Panc1 (cell line): ENCODE measurements around the gene RASGRP3. TPM values are rescaled to one million over a fixed set of nuclear protein-coding genes. Genes with fewer than 3 reads are reported as not detected.

ENCODE experiments used
- ATAC-seq: fragments of 200-7000 bp; cut with Tn5 transposase; 2 replicates; pipeline ENCODE4 v1.9.1; 2020; ENCODE audit warnings: mild to moderate bottlenecking, moderate library complexity
- BruUV-seq: library from RNA; stranded (reverse); fragments of 400-500 nt; replicated peaks from 2 replicates; lab custom pipeline; 2021; lab: Mats Ljungman, UMichigan
- CTCF ChIA-PET: fragments of 300-600 bp; sonication (Branson Sonifier 250); formaldehyde crosslinking; loops from one replicate; lab custom pipeline; 2022; ENCODE audit warnings: antibody characterized with exemption; lab: Charles Lee
- POLR2A ChIA-PET: fragments of 300-600 bp; sonication (Branson Sonifier 250); formaldehyde crosslinking; loops from one replicate; lab custom pipeline; 2022; ENCODE audit warnings: antibody characterized with exemption; lab: Charles Lee
- DNase-seq: peaks from one replicate; pipeline ENCODE4 v3.0.0-alpha.2; 2010; ENCODE audit warnings: low read depth, low spot score
- H3K27ac ChIP-seq: 2 replicates; pipeline ENCODE4 v1.5.1; 2011; ENCODE audit warnings: mild to moderate bottlenecking, low read length, inconsistent platforms
- H3K27me3 ChIP-seq: fragments of 200-500 bp; sonication (Bioruptor generic); 2 replicates; pipeline ENCODE4 v1.6.0; 2014; ENCODE audit warnings: low read length, inconsistent platforms; ENCODE audit not compliant: control insufficient read depth, insufficient read depth
- H3K36me3 ChIP-seq: fragments of 200-500 bp; sonication (Bioruptor generic); 2 replicates; pipeline ENCODE4 v1.5.1; 2014; ENCODE audit warnings: inconsistent platforms, mild to moderate bottlenecking, low read length, moderate library complexity; ENCODE audit not compliant: control insufficient read depth, insufficient read depth
- H3K4me1 ChIP-seq: 2 replicates; pipeline ENCODE4 v1.5.1; 2011; ENCODE audit warnings: inconsistent platforms, mild to moderate bottlenecking, low read length, moderate library complexity; ENCODE audit not compliant: control insufficient read depth, insufficient read depth
- H3K4me3 ChIP-seq, 2 experiments: 2 replicates each; pipeline ENCODE4 v1.5.1; 2011 to 2012; ENCODE audit warnings: low read depth in 2 of 2, low read length in 2 of 2, mild to moderate bottlenecking in 2 of 2, inconsistent platforms in 1 of 2, moderate library complexity in 1 of 2
- H3K9me3 ChIP-seq: fragments of 200-500 bp; sonication (Bioruptor generic); 2 replicates; pipeline ENCODE4 v1.5.1; 2014; ENCODE audit warnings: low read depth, mild to moderate bottlenecking, inconsistent platforms, low read length, moderate library complexity; ENCODE audit not compliant: control insufficient read depth, insufficient read depth
- POLR2AphosphoS5 ChIP-seq: IDR thresholded peaks from 2 replicates; pipeline ENCODE4 v1.6.1; 2012; ENCODE audit warnings: mild to moderate bottlenecking, low read depth, low read length, moderate library complexity
- REST ChIP-seq, 2 experiments: IDR thresholded peaks; 2 replicates each; pipeline ENCODE4 v1.6.1; 2011 to 2012; ENCODE audit warnings: low read depth in 2 of 2, control low read depth in 1 of 2, low read length in 1 of 2, mild to moderate bottlenecking in 1 of 2, moderate library complexity in 1 of 2; ENCODE audit not compliant: insufficient read depth in 1 of 2
- SIN3A ChIP-seq: IDR thresholded peaks from 2 replicates; pipeline ENCODE4 v1.6.1; 2012; ENCODE audit warnings: low read depth, mild to moderate bottlenecking, low read length, moderate library complexity, borderline replicate concordance; ENCODE audit not compliant: insufficient read depth
- TCF7L2 ChIP-seq: IDR thresholded peaks from 2 replicates; pipeline ENCODE4 v1.6.1; 2011; ENCODE audit warnings: mild to moderate bottlenecking, low read depth, low read length, inconsistent platforms
- in situ Hi-C: cut with HindIII; loops from 2 replicates; pipeline ENCODE4 v1.10.0; 2016; ENCODE audit warnings: low sequenced_read_pairs, low pct_unique_long_range_greater_than_20kb
- intact Hi-C: fragments of 100-400 bp; cut with micrococcal nuclease; formaldehyde crosslinking; loops from one replicate; pipeline ENCODE4 v1.10.0; 2022; ENCODE audit not compliant: unreplicated experiment
- total RNA-seq: library from RNA; stranded (reverse); gene quantifications from one replicate; pipeline ENCODE4 v1.2.1, GENCODE V29; 2021; ENCODE audit not compliant: unreplicated experiment
- TF ChIP-seq, protein P1 (sequence below): fragments of 450-650 bp; IDR thresholded peaks from 2 replicates; pipeline ENCODE4 v1.5.1; 2017; ENCODE audit warnings: mild to moderate bottlenecking

RASGRP3 gene
- total RNA-seq, 1 experiment from 2014 or later: 2.6 TPM

GRCh38 chr2:33435518-33435917, 40.9 kb upstream of the RASGRP3 start:
- no peak overlapping the region for H3K27ac ChIP-seq
- POLR2A ChIA-PET: no interaction called here
- ATAC-seq (no peak), DNase-seq (no peak)
- TF ChIP-seq SIN3A (no peak), POLR2AphosphoS5 (no peak), REST (IDR thresholded peaks at IDR 0.05; ENCODE audit: insufficient read depth in 1 of 2, low read depth in 2 of 2, low read length in 1 of 2) (no peak), TCF7L2 (no peak)
- TF ChIP-seq, protein P1, sequence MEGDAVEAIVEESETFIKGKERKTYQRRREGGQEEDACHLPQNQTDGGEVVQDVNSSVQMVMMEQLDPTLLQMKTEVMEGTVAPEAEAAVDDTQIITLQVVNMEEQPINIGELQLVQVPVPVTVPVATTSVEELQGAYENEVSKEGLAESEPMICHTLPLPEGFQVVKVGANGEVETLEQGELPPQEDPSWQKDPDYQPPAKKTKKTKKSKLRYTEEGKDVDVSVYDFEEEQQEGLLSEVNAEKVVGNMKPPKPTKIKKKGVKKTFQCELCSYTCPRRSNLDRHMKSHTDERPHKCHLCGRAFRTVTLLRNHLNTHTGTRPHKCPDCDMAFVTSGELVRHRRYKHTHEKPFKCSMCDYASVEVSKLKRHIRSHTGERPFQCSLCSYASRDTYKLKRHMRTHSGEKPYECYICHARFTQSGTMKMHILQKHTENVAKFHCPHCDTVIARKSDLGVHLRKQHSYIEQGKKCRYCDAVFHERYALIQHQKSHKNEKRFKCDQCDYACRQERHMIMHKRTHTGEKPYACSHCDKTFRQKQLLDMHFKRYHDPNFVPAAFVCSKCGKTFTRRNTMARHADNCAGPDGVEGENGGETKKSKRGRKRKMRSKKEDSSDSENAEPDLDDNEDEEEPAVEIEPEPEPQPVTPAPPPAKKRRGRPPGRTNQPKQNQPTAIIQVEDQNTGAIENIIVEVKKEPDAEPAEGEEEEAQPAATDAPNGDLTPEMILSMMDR: no peak
- no peaks in the 10 kb centered on the region; the same call in 1 of the 2 replicates for H3K27me3 ChIP-seq
- no peaks in the 10 kb centered on the region for H3K9me3 ChIP-seq
- no peaks in the 10 kb centered on the region for H3K4me1 ChIP-seq
- H3K4me3 ChIP-seq: no peak overlapping the region
- in situ Hi-C loops (no loop called here), intact Hi-C loops (no loop called here)
- CTCF ChIA-PET: no interaction called here
- H3K36me3 ChIP-seq: no peaks in the 10 kb centered on the region
- BruUV-seq: no TSS peak

DNA sequence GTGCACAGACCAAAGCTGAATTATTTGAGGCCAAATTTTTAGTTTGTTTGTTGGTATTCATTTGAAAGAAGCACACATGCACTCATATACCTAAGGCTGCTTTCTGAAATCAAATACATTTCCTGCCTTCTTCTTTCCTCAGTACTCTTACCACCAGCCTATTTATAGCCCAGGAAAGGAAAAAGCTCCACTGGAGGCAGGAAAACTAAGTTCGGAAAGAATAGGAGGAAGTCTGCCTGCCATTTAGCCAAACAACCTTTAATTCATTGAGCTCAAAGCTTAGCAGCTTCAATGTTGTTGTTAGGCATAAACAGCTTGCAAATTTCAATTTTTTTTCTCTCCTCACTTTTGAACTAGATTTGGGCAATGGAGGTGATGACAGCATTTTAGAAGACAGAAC, 40.4 kb upstream of the RASGRP3 start:
- H3K4me3 ChIP-seq: no peak overlapping the region
- no peak for ATAC-seq
- CTCF ChIA-PET: no interaction called here
- no peaks in the 10 kb centered on the region for H3K36me3 ChIP-seq
- intact Hi-C loops (no loop called here), in situ Hi-C loops (no loop called here)
- POLR2A ChIA-PET: no interaction called here
- H3K4me1 ChIP-seq: no peaks in the 10 kb centered on the region
- no peaks in the 10 kb centered on the region; the same call in 1 of the 2 replicates for H3K27me3 ChIP-seq
- BruUV-seq: no TSS peak
- TF ChIP-seq, protein P1: no peak
- TF ChIP-seq SIN3A (no peak), REST (IDR thresholded peaks at IDR 0.05; ENCODE audit: insufficient read depth in 1 of 2, low read depth in 2 of 2, low read length in 1 of 2) (no peak), POLR2AphosphoS5 (no peak), TCF7L2 (no peak)
- DNase-seq: no peak
- H3K27ac ChIP-seq: no peak overlapping the region
- no peaks in the 10 kb centered on the region for H3K9me3 ChIP-seq
